GM21423 (cell line): Measurements from ENCODE around the gene MAFG.
A peak's percentile ranks its signal among the peaks of the same experiment; 100 is the strongest.

ENCODE experiments used
- ATAC-seq: cut with Tn5 transposase; IDR thresholded peaks from one replicate; pipeline ENCODE4 v1.9.1; 2021; ENCODE audit warnings: mild to moderate bottlenecking, moderate library complexity; ENCODE audit not compliant: unreplicated experiment

Gene MAFG

DNA sequence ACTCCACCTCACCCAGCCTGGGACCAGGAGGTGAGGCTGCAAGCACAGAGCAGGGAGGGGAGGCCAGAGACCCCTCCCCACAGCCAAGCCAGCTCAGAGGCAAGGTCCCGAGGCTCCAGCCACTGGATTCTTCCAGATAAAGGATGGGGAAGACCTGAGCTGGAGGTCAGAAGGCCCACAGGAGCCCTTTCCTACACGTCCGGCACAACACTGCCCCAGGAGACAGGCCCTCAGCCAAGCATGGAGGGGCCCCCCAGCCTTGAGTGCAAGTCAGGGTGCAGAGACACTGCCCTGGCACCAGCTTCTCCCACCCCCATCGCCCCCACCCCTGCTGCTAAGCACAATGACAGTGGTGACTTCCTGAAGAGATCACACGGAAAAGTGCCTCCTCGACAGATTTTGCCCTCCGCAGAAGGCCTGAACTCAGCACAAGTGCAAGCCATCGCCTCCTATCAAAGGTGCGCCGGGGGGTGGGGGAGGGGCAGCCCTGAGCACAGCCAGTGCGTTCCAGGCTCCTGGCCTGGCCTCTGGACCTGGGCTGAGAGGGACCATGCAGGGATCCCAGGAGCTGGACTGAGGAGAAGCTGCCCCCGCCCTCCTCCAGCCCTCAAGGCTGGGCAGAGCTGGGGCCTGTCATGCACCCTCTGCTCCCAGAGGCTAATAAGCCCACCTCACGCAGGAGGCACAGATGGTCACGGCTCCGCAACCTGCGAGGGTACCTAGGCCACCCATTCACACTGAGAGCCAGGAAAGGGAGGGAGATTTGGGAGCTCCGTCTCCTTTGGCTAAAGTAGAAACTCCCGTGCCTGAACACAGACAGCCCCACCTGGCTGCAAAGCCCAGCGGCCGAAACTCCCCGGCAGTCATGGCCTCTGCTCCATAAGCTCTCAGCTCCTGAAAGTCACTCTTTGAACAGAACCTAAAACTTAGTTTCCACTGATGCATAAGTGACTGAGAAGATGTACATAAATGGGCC is 2.7 kb downstream of the MAFG start:
- ATAC-seq: no peak

DNA sequence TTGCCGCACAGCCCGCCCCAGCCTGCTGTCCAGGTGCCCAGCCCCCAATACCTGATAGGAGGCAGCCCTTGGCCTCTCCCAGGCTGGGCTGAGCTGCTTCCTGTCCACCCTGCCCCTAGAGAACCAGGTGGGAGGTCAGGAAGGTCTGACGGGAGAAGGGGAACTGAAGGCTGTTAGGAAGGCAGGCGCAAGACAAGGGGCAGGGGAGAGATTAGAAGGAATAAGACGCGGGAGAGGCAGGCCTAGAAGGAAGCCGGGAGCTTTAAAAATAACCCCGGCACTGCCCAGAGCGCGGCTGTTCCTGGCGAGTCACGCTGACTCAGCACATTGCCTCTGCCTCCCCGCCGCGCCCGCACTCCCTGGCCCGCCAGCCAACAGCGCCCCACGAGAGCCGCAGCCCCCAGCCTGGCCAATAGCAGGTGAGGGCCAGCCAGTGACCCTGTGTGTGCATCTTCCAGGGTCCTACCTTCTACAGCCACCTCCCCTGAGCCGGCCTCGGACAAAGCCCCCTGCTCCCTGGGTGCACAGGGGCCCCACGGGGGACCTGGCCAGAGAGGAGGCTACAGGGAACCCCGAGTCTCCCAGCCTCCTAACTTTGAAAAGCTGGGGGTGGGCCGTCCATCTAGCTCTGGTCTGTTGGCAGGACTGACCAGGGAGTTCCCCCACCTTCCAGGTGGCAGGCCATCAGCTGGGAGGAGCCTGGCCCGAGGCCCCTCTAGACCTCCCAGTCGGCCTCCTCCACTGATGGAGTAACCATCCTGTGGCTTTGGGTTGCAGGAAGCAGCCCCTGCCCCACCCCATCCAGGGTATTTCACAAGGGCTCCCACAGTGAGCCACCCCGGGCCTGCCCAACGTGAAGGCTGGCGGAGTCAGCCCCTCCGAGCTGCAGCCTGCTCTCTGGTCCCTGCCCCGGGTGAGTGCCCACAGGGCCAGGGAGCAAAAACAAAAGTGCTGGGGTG is 4.0 kb downstream of the MAFG start:
- ATAC-seq: no peak

DNA sequence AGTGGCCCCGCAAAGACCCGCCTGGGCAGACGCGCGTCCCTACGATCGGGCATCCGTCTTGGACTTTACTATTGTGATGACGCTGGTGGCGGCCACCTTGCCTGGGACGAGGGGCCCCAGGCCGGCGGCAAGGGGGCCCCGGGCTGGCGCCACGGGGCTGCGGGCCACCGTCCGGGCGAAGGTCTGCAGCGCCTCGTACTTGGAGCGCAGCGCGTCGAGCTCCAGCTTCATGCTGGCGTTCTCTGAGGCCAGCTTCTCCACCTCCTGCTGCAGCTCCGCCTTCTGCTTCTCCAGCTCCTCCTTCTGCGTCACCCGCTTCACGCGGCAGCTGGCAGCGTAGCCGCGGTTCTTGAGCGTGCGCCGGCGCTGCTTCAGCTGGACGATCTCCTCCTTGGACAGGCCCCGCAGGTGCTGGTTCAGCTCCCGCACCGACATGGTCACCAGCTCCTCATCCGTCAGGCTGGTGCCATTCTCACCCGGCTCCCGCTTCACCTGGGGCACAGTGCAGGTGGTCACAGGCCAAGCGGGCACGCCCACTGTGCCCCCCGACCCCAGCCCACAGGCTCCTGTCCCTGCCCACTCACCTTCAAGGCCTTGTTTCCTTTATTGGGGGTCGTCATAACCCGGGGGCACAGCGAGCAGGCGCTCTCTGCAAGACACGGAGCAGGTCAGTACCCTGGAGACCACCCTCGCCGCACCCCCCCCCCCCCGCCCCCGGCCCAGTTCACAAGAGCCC is 4.8 kb downstream of the MAFG start:
- ATAC-seq: no peak

DNA sequence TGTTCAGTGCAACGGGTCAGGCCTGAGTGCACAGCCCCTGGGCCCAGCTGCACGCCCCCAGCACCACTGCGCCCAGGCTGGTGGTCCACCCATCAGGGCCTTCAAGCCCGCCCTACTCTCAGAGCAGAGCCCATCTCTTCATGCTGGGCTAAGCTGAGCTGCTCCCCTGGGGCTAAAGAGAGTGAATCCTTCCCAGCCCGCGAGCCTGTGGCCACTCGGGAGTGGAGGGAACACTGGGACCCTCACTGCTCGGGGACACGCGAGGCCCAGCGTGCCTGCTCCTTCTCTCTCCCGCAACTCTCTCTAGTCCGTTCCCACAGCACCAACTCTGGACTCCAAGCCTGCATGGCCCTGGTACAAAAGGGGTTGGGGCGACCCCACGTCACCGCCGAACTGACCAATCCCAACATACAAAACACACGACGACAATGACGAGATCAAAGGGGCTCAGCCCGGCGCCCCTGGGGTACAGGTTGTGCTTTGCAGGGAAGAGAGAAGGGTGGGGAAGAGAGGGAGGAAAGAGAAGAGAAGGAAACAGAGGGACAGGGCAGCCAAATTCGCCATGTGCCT is 5.5 kb downstream of the MAFG start:
- no peak for ATAC-seq

DNA sequence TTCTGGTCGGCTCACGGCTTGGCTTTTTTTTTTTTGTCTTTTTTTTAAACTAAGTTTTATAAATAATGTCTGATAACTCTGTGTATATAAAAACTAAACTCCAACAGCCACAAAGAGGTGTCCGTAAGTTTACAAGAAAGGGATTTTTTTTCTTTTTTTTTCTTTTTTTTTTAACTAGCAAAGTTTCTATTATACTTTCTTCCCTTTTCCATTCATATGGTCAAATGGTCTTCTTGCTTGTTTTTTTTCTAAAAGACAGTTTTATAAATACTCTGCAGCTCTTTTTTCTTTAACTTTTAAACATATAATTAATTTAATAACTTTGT is 6.0 kb downstream of the MAFG start:
- ATAC-seq: no peak

DNA sequence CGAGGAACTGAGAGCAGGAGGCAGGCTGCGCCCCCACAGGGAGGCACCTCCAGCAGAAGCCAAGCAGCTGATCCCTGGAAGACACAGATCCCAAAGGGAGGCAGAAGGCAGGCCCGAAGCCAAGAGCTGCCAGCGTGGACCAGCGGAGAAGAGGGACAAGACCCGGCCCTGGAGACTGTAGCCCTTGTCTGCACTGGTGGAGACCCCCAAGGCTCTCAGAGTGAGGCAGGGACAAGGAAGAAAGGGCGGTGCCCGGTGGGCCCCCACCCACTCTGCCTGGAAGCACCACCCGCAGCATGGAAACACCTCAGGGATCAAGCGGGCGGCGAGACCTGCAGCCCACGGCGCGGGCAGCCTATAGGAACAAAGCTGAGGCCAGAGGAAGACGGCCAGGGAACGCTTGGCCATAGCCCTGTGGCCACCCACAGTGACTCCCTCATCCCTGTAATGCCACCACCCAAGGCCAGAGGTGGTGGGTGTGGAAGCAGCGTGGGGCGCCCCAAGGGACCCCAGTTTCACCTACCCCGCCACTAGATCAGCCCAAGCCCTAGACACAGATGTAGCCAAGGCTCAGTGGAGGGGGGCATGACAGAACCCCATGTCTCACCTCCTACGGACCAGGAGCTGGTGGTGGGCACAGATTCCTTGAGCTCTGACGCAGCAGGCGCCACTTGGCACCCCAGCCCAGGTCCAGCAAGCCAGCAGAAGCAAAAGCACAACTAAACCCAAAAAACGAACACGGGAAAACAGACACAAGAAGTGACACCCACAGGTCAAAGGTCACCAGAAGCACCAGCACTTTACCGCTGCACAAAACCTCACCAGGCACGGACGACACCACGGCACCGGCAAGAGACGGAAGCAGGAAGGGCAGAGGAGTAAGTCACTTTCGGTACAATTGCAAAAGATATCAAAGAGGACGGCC is 6.7 kb downstream of the MAFG start:
- no peak for ATAC-seq

DNA sequence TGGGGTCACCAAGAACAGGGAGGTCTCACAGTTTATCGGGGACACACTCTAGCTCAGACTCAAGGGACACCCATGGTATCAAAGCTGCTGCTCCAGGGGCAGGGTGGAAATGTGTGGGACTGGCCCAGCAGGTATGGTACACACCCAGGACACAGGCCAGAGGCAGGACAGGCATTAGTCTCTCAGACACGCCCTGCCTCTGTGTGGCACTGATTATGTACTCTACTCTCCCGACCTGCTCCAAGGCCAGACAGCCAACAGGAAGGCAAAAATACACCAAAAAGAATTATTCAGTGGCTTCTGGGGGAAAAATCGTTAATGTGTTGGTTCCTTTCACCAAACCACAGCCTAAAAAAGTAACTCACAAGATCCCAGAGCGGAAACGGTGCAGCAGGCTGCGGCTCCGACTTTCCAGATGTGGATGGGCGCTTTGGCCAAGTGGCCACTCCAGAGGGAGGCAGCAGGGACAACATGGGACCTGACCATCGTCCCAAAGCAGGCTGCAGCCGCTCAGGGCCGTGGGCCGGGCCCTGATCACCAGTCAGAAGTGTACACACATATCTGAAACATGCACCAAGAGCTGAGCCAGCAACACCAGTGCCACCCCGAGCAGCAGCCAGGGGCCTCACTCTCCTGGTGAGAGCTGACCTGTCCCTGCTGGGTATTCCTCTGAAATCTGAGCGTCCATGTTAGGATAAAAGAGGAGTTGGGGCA is 8.5 kb downstream of the MAFG start:
- ATAC-seq: no peak

DNA sequence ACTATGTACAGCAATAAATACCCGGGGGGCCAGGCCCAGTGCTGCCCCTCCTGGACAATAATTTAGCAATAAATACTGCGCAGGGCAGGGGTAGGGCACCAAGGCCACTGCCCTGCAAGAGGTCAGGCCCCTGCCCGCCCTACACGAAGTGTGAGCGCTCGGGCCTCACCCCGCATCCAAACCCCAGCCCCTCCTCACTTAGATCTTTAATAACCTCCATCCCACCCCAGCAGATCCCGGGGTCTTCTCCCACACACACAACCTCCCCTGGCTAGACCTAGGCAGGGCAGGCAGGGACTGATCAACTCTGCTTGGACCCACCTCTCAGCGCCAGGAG is 9.2 kb downstream of the MAFG start:
- ATAC-seq: peak; percentile 27

DNA sequence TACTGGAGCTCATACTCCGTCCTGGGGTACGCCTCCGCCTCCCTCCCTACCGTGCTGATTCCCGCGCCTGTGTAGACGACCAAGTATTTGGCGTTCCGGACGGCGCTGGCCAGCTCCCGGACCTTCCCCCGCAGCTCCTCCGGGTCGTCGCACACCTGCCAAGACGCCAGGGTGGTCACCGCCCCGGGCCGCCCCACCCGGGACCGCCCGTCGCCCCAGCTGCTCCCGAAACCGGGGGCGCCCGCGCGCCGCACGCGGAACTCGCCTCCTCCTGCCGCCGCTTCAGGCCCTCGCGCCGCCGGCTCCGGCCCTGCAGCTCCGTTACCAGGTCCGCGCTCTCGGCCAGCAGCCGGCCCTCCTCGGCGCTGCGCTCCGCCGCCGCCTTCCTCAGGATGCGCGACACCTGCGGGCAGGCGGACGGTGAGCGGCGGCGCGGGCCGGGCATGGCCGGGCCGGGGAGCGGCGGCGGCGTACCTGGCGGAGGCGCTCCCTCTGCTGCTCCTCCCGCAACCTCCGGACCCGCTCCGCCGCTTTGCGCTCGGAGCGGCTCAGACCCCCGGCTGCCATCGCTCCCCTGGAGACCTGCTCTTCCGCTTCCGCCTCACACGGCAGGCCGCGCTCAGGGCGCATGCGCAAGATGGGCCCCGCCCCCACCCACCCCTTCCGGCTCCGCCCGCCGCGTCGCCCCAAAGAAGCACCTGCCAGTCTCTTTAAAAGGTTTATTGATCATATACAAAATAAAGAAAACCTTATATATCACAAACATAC is 9.8 kb downstream of the MAFG start, which contains the start of gene SIRT7:
SIRT7 (minus strand) TSS at position 612 of the 768 bp plus-strand sequence; CDS start at position 567, 45 bp downstream.
- ATAC-seq: peak; percentile 62

DNA sequence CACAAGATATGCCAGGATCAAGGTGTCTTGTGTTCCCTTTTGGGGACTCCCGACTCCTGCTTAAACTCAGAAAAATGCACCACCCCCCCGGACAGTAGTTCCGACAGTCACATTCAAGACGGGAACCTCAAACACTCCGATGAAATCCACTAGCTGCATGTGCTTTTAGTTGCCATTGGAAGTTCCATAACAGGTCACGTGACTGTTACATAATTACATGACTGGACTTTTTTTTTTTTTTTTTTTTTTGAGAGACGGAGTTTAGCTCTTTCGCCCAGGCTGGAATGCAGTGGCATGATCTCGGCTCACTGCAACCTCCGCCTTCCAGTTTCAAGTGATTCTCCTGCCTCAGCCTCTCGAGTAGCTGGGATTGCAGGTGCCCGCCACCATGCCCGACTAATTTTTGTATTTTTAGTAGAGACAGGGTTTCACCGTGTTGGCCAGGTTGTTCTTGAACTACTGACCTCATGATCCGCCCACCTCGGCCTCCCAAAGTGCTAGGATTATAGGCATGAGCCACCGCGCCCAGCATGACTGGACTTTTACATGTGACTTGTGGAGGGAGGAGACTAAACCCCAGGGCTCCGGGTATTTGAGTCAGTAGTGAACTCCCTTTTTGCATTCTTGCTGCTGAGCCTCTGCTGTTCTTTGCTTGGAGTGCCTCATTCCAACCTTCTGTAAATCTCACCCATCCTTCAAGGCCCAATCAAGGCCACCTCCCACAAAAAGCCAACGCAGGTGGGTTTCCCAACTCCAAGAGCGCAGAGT is 11.1 kb downstream of the MAFG start:
- no peak for ATAC-seq

DNA sequence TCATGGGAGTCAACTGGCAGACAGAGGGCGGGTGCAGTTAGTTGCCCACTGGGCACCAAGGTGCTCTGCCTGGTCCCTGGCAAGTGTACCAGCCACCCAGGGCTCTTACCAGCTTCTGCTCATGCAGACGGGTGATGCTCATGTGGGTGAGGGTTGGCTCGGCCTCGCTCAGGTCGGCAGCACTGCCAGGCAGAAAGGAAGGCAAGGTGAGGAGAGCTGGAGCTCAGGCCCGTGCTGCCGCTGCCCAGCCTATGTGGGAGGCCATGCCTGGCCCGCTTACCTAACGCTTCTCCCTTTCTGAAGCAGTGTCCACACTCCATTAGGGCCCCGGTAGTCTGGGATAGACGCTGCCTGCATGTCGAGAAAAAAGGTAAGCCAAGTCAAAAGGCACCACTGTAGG is 12.2 kb downstream of the MAFG start:
- ATAC-seq: no peak

DNA sequence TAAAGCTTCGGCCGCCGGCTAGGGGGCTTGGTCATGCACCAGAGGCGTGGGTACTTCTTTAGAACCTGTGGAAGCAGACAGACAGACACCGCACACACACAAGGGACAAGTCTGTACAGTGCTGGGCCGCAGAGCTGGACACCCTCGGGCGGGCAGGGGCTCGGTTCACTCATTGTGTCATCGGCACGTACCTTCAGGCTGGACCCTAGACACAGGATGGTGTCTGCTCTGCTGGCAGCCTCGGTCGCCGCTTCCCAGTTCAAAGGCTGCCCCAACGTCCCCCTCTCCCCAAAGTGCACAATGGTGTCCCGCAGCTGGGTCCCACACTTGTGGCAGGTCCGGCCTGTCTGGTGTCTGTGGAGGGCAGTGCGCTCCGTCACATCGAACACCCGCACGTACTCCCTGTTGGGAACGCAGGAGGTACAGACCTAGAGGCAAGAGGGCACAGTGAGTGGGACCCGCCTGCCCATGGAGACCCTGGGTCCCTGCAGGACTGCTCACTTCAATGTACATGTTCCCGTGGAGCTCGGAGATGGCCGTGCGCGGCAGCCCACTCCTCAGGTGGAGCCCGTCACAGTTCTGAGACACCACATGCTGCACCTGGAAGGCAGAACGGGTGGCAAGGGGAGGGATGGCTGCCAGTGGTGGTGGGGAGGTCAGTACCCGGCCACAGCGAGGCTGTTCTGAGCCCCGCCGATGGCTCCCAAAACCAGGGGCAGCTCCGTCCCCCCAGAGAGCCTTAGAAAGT is 13.3 kb downstream of the MAFG start:
- ATAC-seq: no peak

DNA sequence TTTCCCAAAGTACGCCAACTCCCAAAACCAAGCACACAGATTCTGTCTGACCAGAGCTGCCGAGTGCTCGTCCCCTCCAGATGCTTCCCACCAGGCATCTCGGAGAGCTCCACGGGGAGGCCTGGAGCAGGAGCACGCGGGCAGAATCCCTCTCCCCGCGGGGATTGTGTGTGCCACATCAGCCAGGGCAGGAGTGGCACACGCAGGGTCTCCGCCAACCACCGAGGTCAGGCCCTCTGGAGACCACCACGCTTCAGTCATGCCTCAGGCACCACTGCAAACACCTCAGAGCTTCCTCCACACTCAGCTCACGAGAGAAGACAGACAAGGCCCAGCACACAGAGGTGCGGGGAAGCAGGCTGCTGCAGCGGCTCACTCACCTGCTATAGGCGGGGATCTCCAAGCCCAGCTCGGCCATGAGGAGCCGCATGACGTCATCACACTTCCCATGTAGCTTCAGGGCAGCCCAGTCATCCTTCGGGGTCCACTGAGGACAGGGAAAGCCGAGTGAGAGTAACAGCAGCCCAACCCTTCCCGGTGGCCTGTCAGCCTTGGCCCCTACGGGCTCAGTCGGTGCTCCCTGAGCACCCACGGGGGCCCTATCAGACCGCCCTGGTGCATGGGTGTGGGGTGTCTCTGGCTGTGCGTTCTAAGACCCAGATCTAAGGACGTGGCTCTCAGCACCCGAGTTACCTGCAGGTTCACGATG is 14.0 kb downstream of the MAFG start:
- ATAC-seq: no peak

DNA sequence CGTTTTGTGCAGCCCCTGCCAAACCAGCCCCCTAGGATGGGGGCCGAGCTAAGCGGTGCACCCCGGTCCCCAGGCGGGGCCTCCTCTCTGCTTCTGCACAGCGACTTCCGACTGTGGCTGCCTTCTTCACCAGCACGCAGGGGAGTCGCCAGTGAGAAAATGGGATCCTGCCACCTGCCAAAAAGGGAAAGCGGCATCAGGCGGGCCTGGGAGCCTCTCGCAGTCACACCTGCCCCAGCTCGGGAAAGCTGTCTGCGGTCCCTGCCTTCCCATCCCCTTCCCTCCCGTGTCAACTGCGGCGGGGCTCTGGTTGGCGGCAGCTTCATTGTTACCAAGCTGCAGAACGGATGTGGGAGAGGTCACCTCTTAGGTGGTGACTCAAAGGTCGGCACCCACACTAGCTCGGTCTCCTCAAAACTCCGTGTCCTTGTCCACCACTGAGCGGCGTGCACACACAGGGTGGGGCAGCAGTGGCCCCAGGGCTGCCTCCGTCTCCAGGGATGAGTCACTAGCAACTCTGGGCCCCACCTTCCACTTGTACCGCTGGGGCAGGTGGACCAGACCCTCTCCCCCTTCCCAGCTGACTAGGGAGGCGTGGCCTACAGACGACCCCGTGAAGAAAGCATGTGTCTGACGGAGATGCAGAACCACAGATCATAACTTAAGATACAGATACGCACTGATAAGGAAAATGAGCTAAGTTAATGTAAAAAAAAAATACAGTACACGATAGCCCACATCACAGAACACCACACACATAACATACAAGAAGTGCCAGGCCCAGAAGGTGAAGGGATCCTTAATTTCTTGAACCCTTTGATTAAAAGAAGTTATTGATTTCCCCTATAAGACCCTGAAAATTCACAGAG is 14.9 kb downstream of the MAFG start:
- ATAC-seq: no peak

DNA sequence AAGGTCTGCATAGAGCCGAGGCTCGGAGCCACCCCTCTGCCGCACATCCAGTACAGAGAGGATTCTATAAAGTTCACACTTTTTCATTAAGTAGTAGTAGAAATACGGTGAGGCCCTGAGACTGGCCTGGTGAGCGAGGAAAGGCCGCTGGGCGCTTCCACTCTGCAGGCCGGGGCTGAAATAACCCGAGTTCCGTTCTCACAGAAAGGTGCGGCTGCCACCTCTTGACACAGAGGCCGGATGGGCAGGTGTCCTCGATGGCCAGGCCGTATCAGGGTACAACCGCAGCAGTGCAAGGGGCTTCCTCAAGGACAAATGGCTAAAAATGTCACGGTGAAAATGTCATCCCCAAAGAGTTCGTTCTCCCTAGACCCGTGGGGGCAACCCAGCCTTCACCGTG is 15.6 kb downstream of the MAFG start:
- ATAC-seq: no peak
